Activated naive CD8-positive, alpha-beta T cell treated with anti-CD3 and anti-CD28 coated beads, Interleukin-2, amount 10 ng/mL, durations not matched to agents 7 days and 5 days (primary cell): ENCODE measurements around the gene CENPU. TPM values are rescaled to one million over a fixed set of nuclear protein-coding genes. Genes with fewer than 3 reads are reported as not detected.
A peak's percentile ranks its signal among the peaks of the same experiment; 100 is the strongest.

Experiments used
- ATAC-seq: fragments of 150-1000 bp; cut with Tn5 transposase; one replicate; pipeline ENCODE4 v1.10.0; 2021; ENCODE audit warnings: low read depth, moderate library complexity
- POLR2A ChIA-PET: fragments of 350-600 bp; sonication (Branson Sonifier 250); formaldehyde crosslinking; loops from one replicate; lab custom pipeline; 2021; ENCODE audit warnings: antibody characterized with exemption; lab: Charles Lee
- DNase-seq: peaks from one replicate; pipeline ENCODE4 v3.0.0; 2021
- H3K27ac Mint-ChIP-seq: one replicate; pipeline ENCODE4 v1.8.0; 2022; ENCODE audit warnings: mild to moderate bottlenecking, mixed read lengths
- H3K27me3 Mint-ChIP-seq: one replicate; pipeline ENCODE4 v1.8.0; 2022; ENCODE audit warnings: mild to moderate bottlenecking, moderate library complexity, mixed read lengths
- H3K36me3 Mint-ChIP-seq: one replicate; pipeline ENCODE4 v1.8.0; 2021; ENCODE audit warnings: mild to moderate bottlenecking, mixed read lengths
- H3K4me1 Mint-ChIP-seq: one replicate; pipeline ENCODE4 v1.8.0; 2021; ENCODE audit warnings: mixed read lengths
- H3K4me3 Mint-ChIP-seq: one replicate; pipeline ENCODE4 v1.8.0; 2022; ENCODE audit warnings: mild to moderate bottlenecking, moderate library complexity, mixed read lengths
- H3K9me3 Mint-ChIP-seq: one replicate; pipeline ENCODE4 v1.8.0; 2021; ENCODE audit warnings: mixed read lengths
- total RNA-seq, 2 experiments: library from RNA; stranded (reverse); gene quantifications; one replicate each; pipeline ENCODE4 v1.2.3, GENCODE V29; 2021

The CENPU gene
- total RNA-seq, 2 experiments from 2014 or later, result 46.0 to 50.1 TPM

DNA sequence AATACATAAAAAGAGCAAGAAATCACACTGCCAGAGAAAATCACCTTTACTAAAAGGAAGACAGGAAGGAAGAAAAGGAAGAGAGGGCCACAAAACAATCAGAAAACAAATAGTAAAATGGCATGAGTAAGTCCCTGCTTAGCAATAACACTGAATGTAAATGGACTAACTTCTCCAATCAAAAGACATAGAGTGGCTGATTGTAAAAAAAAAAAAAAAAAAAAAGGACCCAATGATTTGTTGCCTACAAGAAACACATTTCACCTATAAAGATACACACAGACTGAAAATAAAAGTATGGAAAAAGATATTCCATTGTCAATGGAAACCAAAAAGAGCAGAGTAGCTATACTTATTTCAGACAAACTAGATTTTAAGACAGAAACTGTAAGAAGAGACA is 12.6 kb downstream of the CENPU start:
- ATAC-seq, result no peak
- no peak for DNase-seq
- Mint-ChIP-seq H3K36me3 (peaks cover 66% of the 10 kb centered on the region), H3K4me1 (peaks cover 26% of the 10 kb centered on the region), H3K27ac (no peak overlapping the region), H3K4me3 (no peak overlapping the region), H3K27me3 (no peaks in the 10 kb centered on the region), H3K9me3 (peaks cover 2% of the 10 kb centered on the region)
- POLR2A ChIA-PET, result interaction anchor here (0.7 to 2.2 kb wide), 2 partner anchors 12 to 457 kb away, joined by 5 to 9 read pairs; partner anchors contain the start of gene CENPU

DNA sequence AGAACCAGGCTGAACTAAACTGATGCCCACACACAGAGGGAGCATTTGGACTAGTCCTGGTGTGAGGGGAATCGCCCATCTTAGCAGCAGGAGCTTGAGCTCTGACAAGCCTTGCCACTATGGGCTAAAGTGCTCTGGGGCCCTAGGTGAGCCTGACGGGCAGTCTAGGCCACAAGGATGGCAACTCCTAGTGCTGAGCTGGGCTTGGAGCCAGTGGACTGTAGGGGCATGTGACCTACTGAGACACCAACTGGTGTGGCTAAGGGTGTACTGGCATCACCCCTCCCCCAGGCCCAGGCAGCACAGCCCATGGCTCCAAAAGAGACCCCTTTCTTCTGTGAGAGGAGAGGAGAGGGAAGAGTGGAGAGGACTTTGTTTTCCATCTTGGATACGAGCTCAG is 14.5 kb downstream of the CENPU start:
- H3K4me3 Mint-ChIP-seq, result no peak overlapping the region
- H3K36me3 Mint-ChIP-seq, result peaks cover 68% of the 10 kb centered on the region
- DNase-seq, result no peak
- no peak overlapping the region for H3K27ac Mint-ChIP-seq
- ATAC-seq, result no peak
- POLR2A ChIA-PET, result interaction anchor here (1.1 to 1.3 kb wide), 2 partner anchors 15 to 22 kb away, joined by 3 to 4 read pairs; partner anchors contain the start of gene CENPU
- H3K27me3 Mint-ChIP-seq, result no peaks in the 10 kb centered on the region
- H3K4me1 Mint-ChIP-seq, result peaks cover 25% of the 10 kb centered on the region
- peaks cover 2% of the 10 kb centered on the region for H3K9me3 Mint-ChIP-seq

DNA sequence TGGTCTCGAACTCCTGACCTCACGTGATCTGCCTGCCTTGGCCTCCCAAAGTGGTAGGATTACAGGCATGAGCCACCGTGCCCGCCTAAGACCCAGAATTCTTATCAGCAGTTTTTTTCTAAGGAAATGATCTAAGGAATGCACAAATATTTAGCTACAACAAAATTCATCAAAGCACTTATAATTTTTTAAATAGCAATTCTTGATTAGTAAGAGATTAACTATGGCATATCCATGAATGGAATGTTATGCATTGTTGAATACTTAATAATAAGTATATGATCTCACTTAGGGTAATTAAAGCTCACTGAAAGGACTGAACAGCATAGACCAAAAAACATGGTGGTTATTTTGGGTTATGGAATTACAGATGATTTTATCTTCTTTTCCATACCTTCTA is 18.4 kb downstream of the CENPU start:
- ATAC-seq, result no peak

DNA sequence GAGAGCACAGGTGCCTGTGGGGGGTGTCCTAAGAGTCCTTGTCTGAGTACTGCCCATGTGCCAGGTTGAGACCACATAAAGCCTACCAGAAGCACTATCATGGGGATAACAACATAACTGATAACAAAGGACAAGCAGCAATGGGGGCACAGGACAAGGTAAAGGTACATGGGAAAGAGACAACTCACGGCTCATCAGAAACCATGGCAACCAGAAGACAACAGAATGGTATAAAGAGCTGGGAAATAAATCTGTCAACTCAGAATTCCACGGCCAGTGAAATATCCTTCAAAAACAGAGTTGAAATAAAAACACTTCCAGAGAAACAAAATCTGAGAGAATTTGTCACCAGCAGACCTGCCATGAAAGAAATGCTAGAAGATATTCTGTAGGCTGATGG is 20.0 kb downstream of the CENPU start:
- no peak for ATAC-seq
- DNase-seq, result no peak
- no peaks in the 10 kb centered on the region for H3K9me3 Mint-ChIP-seq
- peaks cover 53% of the 10 kb centered on the region for H3K36me3 Mint-ChIP-seq
- no peaks in the 10 kb centered on the region for H3K27me3 Mint-ChIP-seq
- H3K27ac Mint-ChIP-seq, result no peak overlapping the region
- POLR2A ChIA-PET, result no interaction called here
- H3K4me3 Mint-ChIP-seq, result no peak overlapping the region
- H3K4me1 Mint-ChIP-seq, result peaks cover 9% of the 10 kb centered on the region

More for the DNA sequence above, 18.4 kb downstream of the CENPU start:
- H3K4me1 Mint-ChIP-seq, result peaks cover 13% of the 10 kb centered on the region
- no peak for DNase-seq
- no peaks in the 10 kb centered on the region for H3K27me3 Mint-ChIP-seq
- no peaks in the 10 kb centered on the region for H3K9me3 Mint-ChIP-seq
- H3K4me3 Mint-ChIP-seq, result no peak overlapping the region
- H3K36me3 Mint-ChIP-seq, result peaks cover 56% of the 10 kb centered on the region
- POLR2A ChIA-PET, result no interaction called here
- no peak overlapping the region for H3K27ac Mint-ChIP-seq

DNA sequence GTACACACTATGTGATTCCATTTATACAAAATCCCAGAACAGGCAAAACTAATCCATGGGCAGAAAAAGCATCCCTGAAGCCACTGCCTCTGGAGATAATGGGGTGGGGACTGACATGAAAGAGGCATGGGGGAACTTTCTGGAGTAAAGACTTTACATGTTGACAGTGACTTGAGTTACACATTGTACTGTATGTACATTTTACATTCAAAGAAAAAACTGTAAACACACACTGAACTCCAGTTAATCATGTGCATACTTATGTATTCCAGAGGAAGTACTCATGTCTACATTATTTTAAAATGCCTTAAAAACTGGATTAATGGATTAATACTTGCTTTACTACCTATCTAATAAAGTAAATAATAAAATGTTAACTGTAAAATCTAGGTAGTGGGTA is 21.6 kb downstream of the CENPU start:
- H3K4me1 Mint-ChIP-seq, result peaks cover 5% of the 10 kb centered on the region
- H3K9me3 Mint-ChIP-seq, result no peaks in the 10 kb centered on the region
- H3K27me3 Mint-ChIP-seq, result no peaks in the 10 kb centered on the region
- DNase-seq, result no peak
- no peak for ATAC-seq
- no peak overlapping the region for H3K4me3 Mint-ChIP-seq
- peaks cover 53% of the 10 kb centered on the region for H3K36me3 Mint-ChIP-seq
- POLR2A ChIA-PET, result no interaction called here
- no peak overlapping the region for H3K27ac Mint-ChIP-seq

DNA sequence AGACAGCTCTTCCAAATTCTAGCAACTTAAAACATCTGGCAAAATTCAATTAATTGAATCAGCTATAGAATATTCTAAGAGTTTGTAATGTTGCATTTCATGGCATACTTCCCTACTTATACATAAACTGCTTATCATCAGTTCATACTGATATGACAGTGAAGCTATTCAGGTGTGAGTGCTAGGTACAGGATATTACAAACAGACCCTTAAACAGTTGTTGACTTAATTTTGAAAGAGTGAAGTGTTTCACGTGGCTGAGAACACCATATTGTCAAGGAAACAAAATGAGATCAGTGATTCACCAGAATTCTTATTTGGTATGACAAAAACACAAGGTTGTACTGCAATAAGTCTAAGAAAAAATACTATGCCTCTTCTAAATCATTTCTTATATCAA is 27.4 kb downstream of the CENPU start:
- Mint-ChIP-seq H3K27ac (no peak overlapping the region), H3K4me3 (no peak overlapping the region), H3K36me3 (peaks cover 57% of the 10 kb centered on the region), H3K27me3 (no peaks in the 10 kb centered on the region), H3K9me3 (peaks cover 4% of the 10 kb centered on the region), H3K4me1 (peaks cover 19% of the 10 kb centered on the region)
- ATAC-seq, result no peak
- no peak for DNase-seq
- POLR2A ChIA-PET, result interaction anchor here (0.6 kb wide), 1 partner anchor 36 kb away, joined by 3 read pairs; no protein-coding TSS in a partner anchor

DNA sequence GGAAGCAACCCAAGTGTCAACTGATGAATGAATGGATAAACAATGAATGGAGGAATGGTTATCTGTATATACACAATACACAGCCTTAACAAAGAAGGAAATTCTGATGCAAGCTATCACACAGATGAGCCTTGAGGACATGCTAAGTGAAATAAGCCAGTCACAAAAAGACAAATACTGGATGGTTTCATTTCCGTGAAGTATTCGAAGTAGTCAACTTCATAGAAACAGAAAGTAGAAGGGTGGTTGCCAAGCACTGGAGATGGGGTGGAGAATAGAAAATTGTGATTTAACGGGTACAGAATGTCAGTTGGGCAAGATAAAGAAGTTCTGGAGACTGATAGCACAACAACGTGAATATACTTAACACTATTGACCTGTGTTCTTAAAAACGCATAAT is 28.2 kb downstream of the CENPU start:
- DNase-seq (no peak), ATAC-seq (peak; percentile 46)
- H3K9me3 Mint-ChIP-seq, result peaks cover 4% of the 10 kb centered on the region
- POLR2A ChIA-PET, result interaction anchor here (0.6 kb wide), 1 partner anchor 35 kb away, joined by 3 read pairs; no protein-coding TSS in a partner anchor
- no peaks in the 10 kb centered on the region for H3K27me3 Mint-ChIP-seq
- H3K27ac Mint-ChIP-seq, result peak overlapping the region; percentile 72
- H3K36me3 Mint-ChIP-seq, result peaks cover 56% of the 10 kb centered on the region
- H3K4me1 Mint-ChIP-seq, result peaks cover 19% of the 10 kb centered on the region
- peak overlapping the region; percentile 33 for H3K4me3 Mint-ChIP-seq

DNA sequence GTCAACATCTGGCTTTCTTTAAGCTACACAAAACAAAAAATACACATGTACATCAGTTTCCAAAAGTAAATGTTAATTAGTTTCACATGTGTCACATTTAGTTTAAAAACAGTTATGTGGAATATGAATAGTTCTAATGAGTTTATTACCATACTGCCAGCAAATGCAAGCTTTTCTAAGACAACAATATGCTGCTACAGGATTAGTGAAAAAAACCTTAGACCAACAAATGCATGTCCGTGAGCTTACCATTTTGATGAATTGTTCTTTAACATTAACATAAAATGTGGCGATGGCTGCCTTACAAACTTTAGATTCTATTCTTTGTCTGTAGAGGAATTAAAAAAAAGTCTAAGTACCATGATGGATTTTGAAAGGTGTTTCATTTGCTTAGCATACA is 31.8 kb downstream of the CENPU start:
- ATAC-seq (no peak), DNase-seq (no peak)
- H3K36me3 Mint-ChIP-seq, result peaks cover 44% of the 10 kb centered on the region
- peaks cover 4% of the 10 kb centered on the region for H3K9me3 Mint-ChIP-seq
- H3K27me3 Mint-ChIP-seq, result no peaks in the 10 kb centered on the region
- H3K27ac Mint-ChIP-seq, result no peak overlapping the region
- POLR2A ChIA-PET, result no interaction called here
- H3K4me3 Mint-ChIP-seq, result no peak overlapping the region
- H3K4me1 Mint-ChIP-seq, result peaks cover 14% of the 10 kb centered on the region

DNA sequence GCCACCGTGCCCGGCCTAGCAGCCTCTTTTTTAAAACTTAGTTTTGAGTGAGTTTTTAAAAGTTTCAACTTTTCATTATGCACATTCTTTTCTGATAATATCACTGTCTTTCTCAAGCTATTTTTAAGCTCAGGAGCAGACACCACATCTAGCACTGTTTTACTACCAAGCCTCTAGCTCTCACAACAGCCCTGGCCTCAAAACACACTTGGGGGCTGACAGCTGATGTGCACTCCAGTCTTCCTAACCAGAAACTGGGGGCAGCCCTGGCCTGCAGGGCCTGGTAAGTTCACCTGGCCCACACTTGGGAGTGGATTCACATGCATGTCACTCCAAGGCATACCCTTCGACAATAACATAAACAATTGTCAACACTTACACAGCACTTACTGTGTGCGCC is 34.0 kb downstream of the CENPU start:
- Mint-ChIP-seq H3K9me3 (no peaks in the 10 kb centered on the region), H3K36me3 (peaks cover 37% of the 10 kb centered on the region), H3K4me1 (no peaks in the 10 kb centered on the region), H3K27ac (no peak overlapping the region), H3K27me3 (no peaks in the 10 kb centered on the region), H3K4me3 (no peak overlapping the region)
- ATAC-seq, result no peak
- DNase-seq, result no peak
- POLR2A ChIA-PET, result interaction anchor here (1.1 kb wide), 1 partner anchor 51 kb away, joined by 3 read pairs; the partner anchor contains the start of genes CASP3 and PRIMPOL

DNA sequence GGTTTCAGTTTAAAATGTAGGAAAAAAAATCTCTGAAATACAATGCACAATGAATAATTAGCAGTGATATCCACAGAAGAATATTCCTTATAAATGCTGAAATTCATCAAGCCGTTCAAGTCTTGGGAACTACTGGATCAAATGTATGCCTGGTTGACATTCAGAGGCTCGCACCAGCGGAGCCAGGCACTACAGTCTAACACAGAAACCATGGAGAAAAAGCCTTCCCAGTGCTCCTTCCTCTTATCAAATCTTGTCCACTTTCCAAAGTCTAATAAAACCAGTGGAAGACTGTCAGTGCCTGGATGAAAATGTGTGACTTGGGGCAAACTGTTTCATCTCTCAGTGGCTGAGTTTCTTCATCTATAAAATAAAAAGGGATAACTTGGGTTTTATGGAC is 35.9 kb downstream of the CENPU start:
- no peaks in the 10 kb centered on the region for H3K4me1 Mint-ChIP-seq
- no peak for DNase-seq
- H3K4me3 Mint-ChIP-seq, result no peak overlapping the region
- POLR2A ChIA-PET, result interaction anchor here (1.1 to 1.2 kb wide), 2 partner anchors 21 to 30 kb away, joined by 3 read pairs; no protein-coding TSS in a partner anchor
- H3K27me3 Mint-ChIP-seq, result no peaks in the 10 kb centered on the region
- no peak for ATAC-seq
- peaks cover 31% of the 10 kb centered on the region for H3K36me3 Mint-ChIP-seq
- H3K27ac Mint-ChIP-seq, result no peak overlapping the region
- H3K9me3 Mint-ChIP-seq, result no peaks in the 10 kb centered on the region

DNA sequence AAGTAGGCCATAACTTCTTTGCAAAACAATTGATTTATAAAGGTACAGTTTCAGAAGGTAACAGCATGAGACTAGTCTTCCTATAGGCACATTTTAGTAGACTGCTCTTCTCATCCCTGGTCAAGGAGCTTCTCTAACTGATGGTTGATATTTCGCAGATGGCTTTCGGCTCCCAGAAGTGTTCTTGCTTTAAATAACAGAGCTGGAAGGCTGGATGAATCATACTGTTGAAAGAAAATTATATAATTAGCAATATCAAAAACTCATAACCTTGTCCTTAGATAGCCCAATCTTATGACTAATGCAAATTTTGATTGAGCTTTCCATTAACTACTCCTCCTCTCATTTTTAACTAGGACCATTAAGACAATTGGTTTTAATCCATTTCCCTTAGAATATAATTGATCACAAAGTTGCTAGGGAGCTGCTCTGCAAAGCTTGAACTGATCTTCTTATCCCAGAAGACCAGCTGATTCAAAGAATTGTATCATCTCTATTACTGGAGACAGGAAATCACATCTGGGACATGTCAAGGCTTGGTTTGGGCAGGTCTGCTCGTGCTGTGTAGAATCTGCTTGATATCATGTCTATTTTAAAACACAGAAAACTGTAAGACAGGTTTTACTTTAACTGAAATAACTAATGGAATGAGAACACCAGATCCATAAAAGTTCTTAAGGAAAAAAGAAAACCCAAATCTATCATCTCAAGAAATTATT is 38.6 kb downstream of the CENPU start:
- Mint-ChIP-seq H3K27ac (no peak overlapping the region), H3K27me3 (no peaks in the 10 kb centered on the region), H3K4me3 (no peak overlapping the region), H3K36me3 (peaks cover 33% of the 10 kb centered on the region), H3K9me3 (no peaks in the 10 kb centered on the region), H3K4me1 (no peaks in the 10 kb centered on the region)
- DNase-seq (no peak), ATAC-seq (no peak)
- POLR2A ChIA-PET, result interaction anchor here (1.3 to 1.8 kb wide), 2 partner anchors 39 to 46 kb away, joined by 3 to 4 read pairs; partner anchors contain the start of genes CASP3, CENPU and PRIMPOL

DNA sequence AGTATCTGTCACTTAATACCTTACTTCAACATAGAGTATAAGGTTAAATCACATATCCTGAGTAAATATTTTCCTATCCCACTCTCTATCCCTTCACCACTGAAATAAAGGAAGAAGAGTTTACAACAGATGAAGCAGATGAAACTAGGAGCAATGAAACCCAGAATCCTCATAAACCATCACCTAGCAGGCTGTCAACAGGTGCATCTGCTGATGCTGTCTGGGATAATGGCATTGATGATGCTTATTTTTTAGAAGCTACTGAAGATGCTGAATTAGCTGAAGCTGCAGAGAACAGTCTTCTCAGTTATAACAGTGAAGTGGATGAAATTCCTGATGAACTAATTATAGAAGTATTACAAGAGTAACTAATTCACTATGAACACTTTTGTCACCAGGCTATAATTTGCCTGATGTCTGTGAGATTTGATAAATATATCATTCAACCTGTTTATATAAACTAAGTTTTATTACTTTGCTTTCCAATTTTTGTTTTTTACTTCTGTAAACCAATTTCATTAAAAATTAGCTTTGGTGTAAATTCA is 39.4 kb downstream of the CENPU start:
- Mint-ChIP-seq H3K9me3 (no peaks in the 10 kb centered on the region), H3K4me3 (no peak overlapping the region), H3K36me3 (peaks cover 33% of the 10 kb centered on the region), H3K27me3 (no peaks in the 10 kb centered on the region), H3K4me1 (no peaks in the 10 kb centered on the region), H3K27ac (no peak overlapping the region)
- ATAC-seq (no peak), DNase-seq (no peak)
- POLR2A ChIA-PET, result interaction anchor here (1.3 to 1.8 kb wide), 2 partner anchors 40 to 45 kb away, joined by 3 to 4 read pairs; partner anchors contain the start of genes CASP3, CENPU and PRIMPOL

DNA sequence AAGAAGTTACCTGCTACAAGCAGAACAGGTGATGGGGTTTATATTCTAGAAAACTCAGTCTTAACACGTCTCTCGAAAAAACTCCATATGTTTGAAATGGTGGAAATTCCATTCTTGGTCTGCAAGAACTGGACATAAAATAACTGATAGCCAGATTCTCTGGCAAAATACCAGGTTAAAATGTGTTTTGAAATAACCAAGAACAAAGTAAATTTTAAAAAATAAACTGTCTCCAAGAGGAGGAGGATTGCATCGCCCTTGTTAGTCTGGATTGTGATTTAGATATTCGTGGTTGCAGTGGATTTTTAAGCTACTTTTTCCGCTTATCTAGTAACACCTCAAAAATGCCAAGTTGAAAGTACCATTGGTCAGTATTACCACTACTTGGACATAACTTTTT is 40.8 kb downstream of the CENPU start:
- Mint-ChIP-seq H3K36me3 (peaks cover 32% of the 10 kb centered on the region), H3K4me1 (no peaks in the 10 kb centered on the region), H3K4me3 (no peak overlapping the region), H3K9me3 (no peaks in the 10 kb centered on the region), H3K27me3 (no peaks in the 10 kb centered on the region), H3K27ac (no peak overlapping the region)
- DNase-seq (no peak), ATAC-seq (no peak)
- POLR2A ChIA-PET, result no interaction called here

DNA sequence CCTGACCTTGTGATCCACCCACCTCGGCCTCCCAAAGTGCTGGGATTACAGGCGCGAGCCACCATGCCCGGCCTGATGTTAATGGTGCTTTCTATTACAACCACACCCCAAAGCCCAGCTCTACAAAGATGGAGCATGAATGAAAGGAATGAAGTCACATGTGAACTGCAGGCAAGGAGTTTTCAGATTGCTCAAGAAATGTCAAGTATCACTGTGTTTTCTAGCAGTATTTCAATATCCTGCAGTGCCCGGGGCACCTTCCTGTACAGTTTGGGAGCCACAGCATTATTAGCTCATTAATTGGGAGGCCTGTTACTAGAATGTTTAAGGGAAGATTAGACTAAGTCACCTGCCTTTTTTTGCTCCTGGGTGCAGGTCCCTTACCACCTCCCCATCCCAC is 44.2 kb downstream of the CENPU start:
- peaks cover 8% of the 10 kb centered on the region for H3K4me1 Mint-ChIP-seq
- no peaks in the 10 kb centered on the region for H3K9me3 Mint-ChIP-seq
- ATAC-seq (no peak), DNase-seq (no peak)
- peaks cover 24% of the 10 kb centered on the region for H3K36me3 Mint-ChIP-seq
- H3K4me3 Mint-ChIP-seq, result no peak overlapping the region
- H3K27ac Mint-ChIP-seq, result no peak overlapping the region
- H3K27me3 Mint-ChIP-seq, result no peaks in the 10 kb centered on the region
- POLR2A ChIA-PET, result no interaction called here
